HEK293 (cell line): ENCODE results near the gene NHP2.

Experiments used
- CTCF ChIA-PET: fragments of 350-600 bp; formaldehyde crosslinking; extraction: SDS; loops from one replicate; lab custom pipeline; 2021; ENCODE audit warnings: antibody characterized with exemption; lab: Yijun Ruan, JAX
- POLR2A ChIA-PET: fragments of 300-600 bp; formaldehyde crosslinking; extraction: SDS; loops from one replicate; lab custom pipeline; 2020; ENCODE audit warnings: antibody characterized with exemption, inconsistent platforms; lab: Yijun Ruan, JAX
- H3K27ac ChIP-seq: fragments of 200-500 bp; sonication (Bioruptor generic); 2 replicates; pipeline ENCODE4 v1.5.1; 2014; ENCODE audit warnings: low read depth, low read length, control low read depth, inconsistent platforms; ENCODE audit errors: extremely low read depth
- H3K36me3 ChIP-seq, 2 experiments: fragments of 200-500 bp in 1 of 2; sonication (Bioruptor generic) in 1 of 2; 1 replicate in 1 of 2; 2 replicates in 1 of 2; pipeline ENCODE4 v1.5.1; 2014 to 2017; ENCODE audit warnings: inconsistent platforms in 2 of 2, low read length in 2 of 2; ENCODE audit not compliant: control insufficient read depth in 2 of 2, insufficient read depth in 1 of 2
- H3K4me1 ChIP-seq: fragments of 200-500 bp; sonication (Bioruptor generic); 2 replicates; pipeline ENCODE4 v1.5.1; 2014; ENCODE audit warnings: mild to moderate bottlenecking, low read length, inconsistent platforms; ENCODE audit not compliant: control insufficient read depth, insufficient read depth
- H3K4me3 ChIP-seq: 2 replicates; pipeline ENCODE4 v1.5.1; 2011; ENCODE audit warnings: low read depth, mild to moderate bottlenecking, control low read depth, low read length, moderate library complexity
- H3K9me3 ChIP-seq: fragments of 200-500 bp; sonication (Bioruptor generic); 2 replicates; pipeline ENCODE4 v1.5.1; 2014; ENCODE audit warnings: low read depth, low read length, inconsistent platforms; ENCODE audit not compliant: control insufficient read depth, insufficient read depth
- GLIS1 ChIP-seq: fragments of 450-650 bp; formaldehyde crosslinking; IDR thresholded peaks from 2 replicates; pipeline ENCODE4 v1.5.1; 2016; ENCODE audit warnings: missing biosample characterization, missing genetic modification characterization
- GLIS2 ChIP-seq: fragments of 450-650 bp; formaldehyde crosslinking; IDR thresholded peaks from 2 replicates; pipeline ENCODE4 v1.5.1; 2016; ENCODE audit warnings: missing biosample characterization, missing genetic modification characterization
- HIC1 ChIP-seq: fragments of 450-650 bp; formaldehyde crosslinking; IDR thresholded peaks from 2 replicates; pipeline ENCODE4 v1.5.1; 2016; ENCODE audit warnings: missing biosample characterization, missing genetic modification characterization
- KLF1 ChIP-seq: fragments of 450-650 bp; formaldehyde crosslinking; IDR thresholded peaks from 2 replicates; pipeline ENCODE4 v1.5.1; 2016; ENCODE audit warnings: missing biosample characterization, missing genetic modification characterization
- KLF10 ChIP-seq: fragments of 450-650 bp; IDR thresholded peaks from 2 replicates; pipeline ENCODE4 v1.5.1; 2018; ENCODE audit warnings: missing biosample characterization, mild to moderate bottlenecking, missing genetic modification characterization
- PRDM1 ChIP-seq: fragments of 450-650 bp; formaldehyde crosslinking; IDR thresholded peaks from 2 replicates; pipeline ENCODE4; 2016; ENCODE audit warnings: missing biosample characterization, missing genetic modification characterization
- PRDM2 ChIP-seq: fragments of 450-650 bp; formaldehyde crosslinking; IDR thresholded peaks from 2 replicates; pipeline ENCODE4 v1.5.1; 2016; ENCODE audit warnings: missing biosample characterization, missing genetic modification characterization, borderline replicate concordance
- REPIN1 ChIP-seq: fragments of 450-650 bp; formaldehyde crosslinking; IDR thresholded peaks from 2 replicates; pipeline ENCODE4 v1.5.1; 2017; ENCODE audit warnings: missing biosample characterization, missing genetic modification characterization, low read depth
- SP3 ChIP-seq: fragments of 450-650 bp; formaldehyde crosslinking; IDR thresholded peaks from 2 replicates; pipeline ENCODE4 v1.5.1; 2016; ENCODE audit warnings: missing biosample characterization, missing genetic modification characterization
- WT1 ChIP-seq: fragments of 450-650 bp; formaldehyde crosslinking; IDR thresholded peaks from 2 replicates; pipeline ENCODE4 v1.5.1; 2016; ENCODE audit warnings: missing biosample characterization, missing genetic modification characterization
- ZBTB1 ChIP-seq: fragments of 450-650 bp; formaldehyde crosslinking; IDR thresholded peaks from 2 replicates; pipeline ENCODE4 v1.5.1; 2016; ENCODE audit warnings: missing biosample characterization, missing genetic modification characterization
- ZEB2 ChIP-seq: fragments of 450-650 bp; formaldehyde crosslinking; IDR thresholded peaks from 2 replicates; pipeline ENCODE4 v1.5.1; 2016; ENCODE audit warnings: missing biosample characterization, missing genetic modification characterization
- ZFHX2 ChIP-seq: fragments of 450-650 bp; formaldehyde crosslinking; conservative IDR thresholded peaks from 2 replicates; pipeline ENCODE4 v1.5.1; 2016; ENCODE audit warnings: missing biosample characterization, missing genetic modification characterization
- ZIC2 ChIP-seq: fragments of 450-650 bp; formaldehyde crosslinking; IDR thresholded peaks from 2 replicates; pipeline ENCODE4 v1.5.1; 2016; ENCODE audit warnings: missing biosample characterization, missing genetic modification characterization
- ZNF132 ChIP-seq: fragments of 450-650 bp; formaldehyde crosslinking; IDR thresholded peaks from 2 replicates; pipeline ENCODE4 v1.5.1; 2017; ENCODE audit warnings: missing biosample characterization, missing genetic modification characterization, borderline replicate concordance
- ZNF169 ChIP-seq: fragments of 450-650 bp; formaldehyde crosslinking; IDR thresholded peaks from 2 replicates; pipeline ENCODE4 v1.5.1; 2016; ENCODE audit warnings: missing biosample characterization, missing genetic modification characterization
- ZNF174 ChIP-seq: fragments of 450-650 bp; formaldehyde crosslinking; IDR thresholded peaks from 2 replicates; pipeline ENCODE4 v1.5.0; 2017; ENCODE audit warnings: missing biosample characterization, mild to moderate bottlenecking, missing genetic modification characterization
- ZNF2 ChIP-seq: fragments of 450-650 bp; formaldehyde crosslinking; IDR thresholded peaks from 2 replicates; pipeline ENCODE4 v1.5.1; 2016; ENCODE audit warnings: missing biosample characterization, missing genetic modification characterization
- ZNF354C ChIP-seq: fragments of 450-650 bp; formaldehyde crosslinking; IDR thresholded peaks from 2 replicates; pipeline ENCODE4 v1.5.1; 2016; ENCODE audit warnings: missing biosample characterization, missing genetic modification characterization, low read depth, borderline replicate concordance
- ZNF391 ChIP-seq: fragments of 450-650 bp; formaldehyde crosslinking; IDR thresholded peaks from 2 replicates; pipeline ENCODE4 v1.5.1; 2016; ENCODE audit warnings: low read depth, missing biosample characterization, missing genetic modification characterization, borderline replicate concordance
- ZNF670 ChIP-seq: fragments of 450-650 bp; formaldehyde crosslinking; IDR thresholded peaks from 2 replicates; pipeline ENCODE4 v1.5.1; 2016; ENCODE audit warnings: missing biosample characterization, missing genetic modification characterization, low read depth
- ZNF692 ChIP-seq: fragments of 450-650 bp; formaldehyde crosslinking; IDR thresholded peaks from 2 replicates; pipeline ENCODE4 v1.5.1; 2016; ENCODE audit warnings: missing biosample characterization, missing genetic modification characterization
- ZNF76 ChIP-seq: fragments of 450-650 bp; formaldehyde crosslinking; IDR thresholded peaks from 2 replicates; pipeline ENCODE4; 2016; ENCODE audit warnings: low read depth, missing biosample characterization, missing genetic modification characterization, borderline replicate concordance
- ZNF768 ChIP-seq: fragments of 450-650 bp; formaldehyde crosslinking; IDR thresholded peaks from 2 replicates; pipeline ENCODE4 v1.5.1; 2018; ENCODE audit warnings: missing biosample characterization, mild to moderate bottlenecking, missing genetic modification characterization
- ZSCAN5A ChIP-seq: fragments of 450-650 bp; formaldehyde crosslinking; IDR thresholded peaks from 2 replicates; pipeline ENCODE4 v1.5.1; 2016; ENCODE audit warnings: missing biosample characterization, missing genetic modification characterization

Gene NHP2

GRCh38 chr5:178114325-178115135, 39.2 kb downstream of the NHP2 start (continued):
- TF ChIP-seq ZIC2 (tag by site-specific recombination) (peak; percentile 65), ZBTB1 (no peak), ZFHX2 (tag by site-specific recombination) (0 out of 2 replicates have a peak, but pooled peaks have one; percentile 21)

GRCh38 chr5:178113841-178114324, 39.8 kb downstream of the NHP2 start:
- ChIA-PET POLR2A (interaction anchor here (0.6 to 0.8 kb wide), 2 partner anchors 11 to 16 kb away, joined by 3 read pairs; no protein-coding TSS in a partner anchor), CTCF (interaction anchor here (0.5 to 1.0 kb wide), 2 partner anchors 12 to 36 kb away, joined by 3 read pairs; no protein-coding TSS in a partner anchor)
- Histone ChIP-seq H3K4me3 (peak overlapping the region; percentile 49), H3K9me3 (no peaks in the 10 kb centered on the region), H3K4me1 (no peaks in the 10 kb centered on the region), H3K36me3 (no peaks in the 10 kb centered on the region), H3K27ac (no peak overlapping the region)
- TF ChIP-seq ZNF670 (tag by site-specific recombination) (no peak), SP3 (tag by site-specific recombination) (peak; percentile 57), PRDM1 (no peak), ZNF132 (tag by site-specific recombination) (no peak), KLF10 (no peak; the same call in 1 of the 2 replicates), WT1 (tag by site-specific recombination) (no peak), ZNF354C (tag by site-specific recombination) (no peak), KLF1 (tag by site-specific recombination) (peak; percentile 79), ZNF76 (tag by site-specific recombination) (peak; percentile 40; the same call in 1 of the 2 replicates), ZSCAN5A (no peak), GLIS1 (tag by site-specific recombination) (peak; percentile 94), ZNF2 (tag by site-specific recombination) (no peak), ZNF174 (tag by site-specific recombination) (no peak), ZNF391 (tag by site-specific recombination) (no peak), ZNF768 (no peak), HIC1 (tag by site-specific recombination) (no peak), ZEB2 (peak; percentile 49; the same call in 1 of the 2 replicates), PRDM2 (tag by site-specific recombination) (no peak), ZNF692 (tag by site-specific recombination) (no peak), ZNF169 (tag by site-specific recombination) (no peak), GLIS2 (tag by site-specific recombination) (peak; percentile 86), REPIN1 (tag by site-specific recombination) (no peak)
